ENCODE data around the gene ARVCF. TPM values are rescaled to one million over a fixed set of nuclear protein-coding genes. Genes with fewer than 3 reads are reported as not detected.

Gene ARVCF
- total RNA-seq, 1 donor: 27.1 TPM

GRCh38 chr22:19994851-19995610 is 21.6 kb downstream of the ARVCF start:
- H4K20me1 ChIP-seq (ENCODE audit: insufficient read depth, low read length): no peaks in the 10 kb centered on the region
- H3K4me3 ChIP-seq (ENCODE audit: insufficient read depth, low read length): peak overlapping the region; percentile 38
- peaks cover 37% of the 10 kb centered on the region for H3K4me1 ChIP-seq (ENCODE audit: insufficient read depth, low read length)
- H3K9me3 ChIP-seq (ENCODE audit: low read depth, low read length): no peaks in the 10 kb centered on the region
- H3K4me2 ChIP-seq (ENCODE audit: insufficient read depth, low read length): peak overlapping the region; percentile 70
- peak overlapping the region; percentile 68 for H2AFZ ChIP-seq (ENCODE audit: low read length)
- H3K27me3 ChIP-seq (ENCODE audit: insufficient read depth, low read length): no peaks in the 10 kb centered on the region
- no peak for TF ChIP-seq CTCF (IDR thresholded peaks at IDR 0.05; ENCODE audit: extremely low read depth, low read depth, low read length)
- no peaks in the 10 kb centered on the region for H3K36me3 ChIP-seq (ENCODE audit: insufficient read depth, low read length)
- no peaks in the 10 kb centered on the region for H3K79me2 ChIP-seq (ENCODE audit: insufficient read depth, low read length)
- peak; percentile 96 for DNase-seq (ENCODE audit: insufficient read length, low spot score, missing footprints)
- H3K27ac ChIP-seq (ENCODE audit: low read depth, low read length): peak overlapping the region; percentile 63

DNA sequence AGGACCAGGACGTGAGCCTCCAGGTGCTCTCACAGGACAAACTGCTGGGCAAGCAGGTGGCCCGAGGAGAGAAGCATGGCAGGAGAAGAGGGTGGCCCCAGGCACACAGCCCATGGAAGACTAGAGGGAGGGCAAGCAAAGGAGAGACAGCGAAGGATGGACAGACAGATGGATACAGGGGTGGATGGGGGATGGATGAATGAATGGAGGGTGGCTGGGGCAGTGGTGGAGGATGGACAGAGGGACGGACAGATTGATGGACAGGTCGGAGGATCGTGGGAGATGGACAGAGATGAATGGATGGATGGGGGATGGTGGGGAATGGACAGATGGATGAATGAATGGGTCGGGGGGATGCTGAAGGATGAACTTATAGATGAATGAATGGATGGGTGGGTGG is 22.7 kb downstream of the ARVCF start:
- no peak for TF ChIP-seq CTCF (IDR thresholded peaks at IDR 0.05; ENCODE audit: extremely low read depth, low read depth, low read length)
- Histone ChIP-seq H3K4me2 (ENCODE audit: insufficient read depth, low read length) (no peak overlapping the region), H3K4me1 (ENCODE audit: insufficient read depth, low read length) (peaks cover 36% of the 10 kb centered on the region), H3K27me3 (ENCODE audit: insufficient read depth, low read length) (no peaks in the 10 kb centered on the region), H3K4me3 (ENCODE audit: insufficient read depth, low read length) (no peak overlapping the region), H3K36me3 (ENCODE audit: insufficient read depth, low read length) (no peaks in the 10 kb centered on the region), H3K27ac (ENCODE audit: low read depth, low read length) (no peak overlapping the region), H4K20me1 (ENCODE audit: insufficient read depth, low read length) (no peaks in the 10 kb centered on the region), H3K9me3 (ENCODE audit: low read depth, low read length) (no peaks in the 10 kb centered on the region), H2AFZ (ENCODE audit: low read length) (no peak overlapping the region), H3K79me2 (ENCODE audit: insufficient read depth, low read length) (no peaks in the 10 kb centered on the region)
- no peak for DNase-seq (ENCODE audit: insufficient read length, low spot score, missing footprints)

GRCh38 chr22:19992921-19993355 is 23.7 kb downstream of the ARVCF start:
- Histone ChIP-seq H3K36me3 (ENCODE audit: insufficient read depth, low read length) (no peaks in the 10 kb centered on the region), H3K4me2 (ENCODE audit: insufficient read depth, low read length) (no peak overlapping the region), H3K79me2 (ENCODE audit: insufficient read depth, low read length) (no peaks in the 10 kb centered on the region), H4K20me1 (ENCODE audit: insufficient read depth, low read length) (no peaks in the 10 kb centered on the region), H3K27ac (ENCODE audit: low read depth, low read length) (no peak overlapping the region), H3K4me3 (ENCODE audit: insufficient read depth, low read length) (no peak overlapping the region), H3K4me1 (ENCODE audit: insufficient read depth, low read length) (peaks cover 34% of the 10 kb centered on the region), H3K27me3 (ENCODE audit: insufficient read depth, low read length) (no peaks in the 10 kb centered on the region), H3K9me3 (ENCODE audit: low read depth, low read length) (no peaks in the 10 kb centered on the region), H2AFZ (ENCODE audit: low read length) (no peak overlapping the region)
- DNase-seq (ENCODE audit: insufficient read length, low spot score, missing footprints): peak; percentile 54
- no peak for TF ChIP-seq CTCF (IDR thresholded peaks at IDR 0.05; ENCODE audit: extremely low read depth, low read depth, low read length)

GRCh38 chr22:19992481-19992911 is 24.1 kb downstream of the ARVCF start:
- Histone ChIP-seq H3K79me2 (ENCODE audit: insufficient read depth, low read length) (no peaks in the 10 kb centered on the region), H2AFZ (ENCODE audit: low read length) (no peak overlapping the region), H4K20me1 (ENCODE audit: insufficient read depth, low read length) (no peaks in the 10 kb centered on the region), H3K4me1 (ENCODE audit: insufficient read depth, low read length) (peaks cover 34% of the 10 kb centered on the region), H3K27me3 (ENCODE audit: insufficient read depth, low read length) (no peaks in the 10 kb centered on the region), H3K9me3 (ENCODE audit: low read depth, low read length) (no peaks in the 10 kb centered on the region), H3K4me2 (ENCODE audit: insufficient read depth, low read length) (no peak overlapping the region), H3K27ac (ENCODE audit: low read depth, low read length) (no peak overlapping the region), H3K36me3 (ENCODE audit: insufficient read depth, low read length) (no peaks in the 10 kb centered on the region), H3K4me3 (ENCODE audit: insufficient read depth, low read length) (no peak overlapping the region)
- peak; percentile 71 for DNase-seq (ENCODE audit: insufficient read length, low spot score, missing footprints)
- TF ChIP-seq CTCF (IDR thresholded peaks at IDR 0.05; ENCODE audit: extremely low read depth, low read depth, low read length): no peak
